GM13977 (cell line): ENCODE measurements around the gene PRR33.

Source experiments
- DNase-seq: peaks from one replicate; pipeline ENCODE4 v3.0.0; 2012; ENCODE audit warnings: low spot score
- CTCF ChIP-seq: IDR thresholded peaks from 2 replicates; pipeline ENCODE4 v1.5.1; 2012; ENCODE audit warnings: mild to moderate bottlenecking, control low read depth; ENCODE audit not compliant: insufficient read depth; ENCODE audit errors: extremely low read depth, missing control alignments
- in situ Hi-C: fragments of 300-500 bp; cut with MboI; formaldehyde crosslinking; loops from one replicate; pipeline ENCODE4 v1.12.0; 2022; ENCODE audit warnings: low sequenced_read_pairs, low pct_unique_long_range_greater_than_20kb, mixed read lengths, inconsistent platforms; ENCODE audit not compliant: unreplicated experiment

PRR33 gene

GRCh38 chr11:1839924-1840779 is 51.5 kb downstream of the PRR33 start:
- TF ChIP-seq CTCF, result no peak
- in situ Hi-C loops, result no loop called here

GRCh38 chr11:1839204-1839923 is 52.3 kb downstream of the PRR33 start:
- DNase-seq, result no peak
- in situ Hi-C loops, result no loop called here
- TF ChIP-seq CTCF, result no peak

More at GRCh38 chr11:1839924-1840779, 51.5 kb downstream of the PRR33 start:
- peak; percentile 83 for DNase-seq

- in situ Hi-C loops, result no loop called here
- no peak for TF ChIP-seq CTCF
- DNase-seq, result no peak
Measured at GRCh38 chr11:1838426-1839144, 53.1 kb downstream of the PRR33 start, which contains the start of gene TNNI2. TSS of gene TNNI2 (plus strand) at chr11:1838981. CDS start at chr11:1839697, 716 bp downstream.
